Measurements from ENCODE around the gene FMR1. TPM values are rescaled to one million over a fixed set of nuclear protein-coding genes. Genes with fewer than 3 reads are reported as not detected.

FMR1 gene
- total and polyA plus RNA-seq, 2 donors from 2014 or later, result 23.1 to 69.0 TPM

GRCh38 chrX:147920161-147920666 lies 8.5 kb downstream of the FMR1 start:
- intact Hi-C loops (cut with DNase I), result no loop called here
- no peak for TF ChIP-seq CTCF (IDR thresholded peaks at IDR 0.05; ENCODE audit: borderline replicate concordance, extremely low read depth, insufficient read depth)
- FAIRE-seq, result no peak
- H3K36me3 ChIP-seq (ENCODE audit: control insufficient read depth in 2 of 3, insufficient read depth in 3 of 3, low read length in 3 of 3), result no peaks in the 10 kb centered on the region
- no peaks in the 10 kb centered on the region for H3K9me3 ChIP-seq (ENCODE audit: control insufficient read depth in 2 of 3, insufficient read depth in 1 of 3, low read length in 3 of 3)
- H3K27ac ChIP-seq (ENCODE audit: low read depth in 2 of 2, low read length in 2 of 2), result no peak overlapping the region
- H3K4me3 ChIP-seq (ENCODE audit: low read length in 3 of 3), result no peak overlapping the region
- H3K9ac ChIP-seq (ENCODE audit: low read length in 3 of 3), result no peak overlapping the region
- H3K27me3 ChIP-seq (ENCODE audit: control insufficient read depth, insufficient read depth, low read length), result no peaks in the 10 kb centered on the region
- no peak for DNase-seq
- H3K4me1 ChIP-seq (ENCODE audit: control insufficient read depth in 2 of 3, insufficient read depth in 2 of 3, low read depth in 1 of 3, low read length in 3 of 3), result peaks cover 0 to 3% (median 0%) of the 10 kb centered on the region in 3 donors

- Histone ChIP-seq H3K4me1 (ENCODE audit: control insufficient read depth in 2 of 3, insufficient read depth in 2 of 3, low read depth in 1 of 3, low read length in 3 of 3) (peaks cover 0 to 3% (median 0%) of the 10 kb centered on the region in 3 donors), H3K9ac (ENCODE audit: low read length in 3 of 3) (no peak overlapping the region), H3K36me3 (ENCODE audit: control insufficient read depth in 2 of 3, insufficient read depth in 3 of 3, low read length in 3 of 3) (peaks cover 0 to 4% (median 0%) of the 10 kb centered on the region in 3 donors), H3K4me3 (ENCODE audit: low read length in 3 of 3) (no peak overlapping the region), H3K27me3 (ENCODE audit: control insufficient read depth, insufficient read depth, low read length) (no peaks in the 10 kb centered on the region), H3K27ac (ENCODE audit: low read depth in 2 of 2, low read length in 2 of 2) (no peak overlapping the region), H3K9me3 (ENCODE audit: control insufficient read depth in 2 of 3, insufficient read depth in 1 of 3, low read length in 3 of 3) (no peaks in the 10 kb centered on the region)
- DNase-seq (no peak), FAIRE-seq (no peak)
- TF ChIP-seq CTCF (IDR thresholded peaks at IDR 0.05; ENCODE audit: borderline replicate concordance, extremely low read depth, insufficient read depth), result no peak
- intact Hi-C loops (cut with DNase I), result no loop called here
Observed at GRCh38 chrX:147923605-147924004, 11.9 kb downstream of the FMR1 start.

GRCh38 chrX:147927256-147927655 lies 15.5 kb downstream of the FMR1 start:
- intact Hi-C loops (cut with DNase I), result no loop called here
- no peak for FAIRE-seq
- Histone ChIP-seq H3K9me3 (ENCODE audit: control insufficient read depth in 2 of 3, insufficient read depth in 1 of 3, low read length in 3 of 3) (no peaks in the 10 kb centered on the region), H3K9ac (ENCODE audit: low read length in 3 of 3) (no peak overlapping the region), H3K36me3 (ENCODE audit: control insufficient read depth in 2 of 3, insufficient read depth in 3 of 3, low read length in 3 of 3) (peaks cover 0 to 6% (median 5%) of the 10 kb centered on the region in 3 donors), H3K4me1 (ENCODE audit: control insufficient read depth in 2 of 3, insufficient read depth in 2 of 3, low read depth in 1 of 3, low read length in 3 of 3) (no peaks in the 10 kb centered on the region), H3K27ac (ENCODE audit: low read depth in 2 of 2, low read length in 2 of 2) (no peak overlapping the region), H3K4me3 (ENCODE audit: low read length in 3 of 3) (no peak overlapping the region), H3K27me3 (ENCODE audit: control insufficient read depth, insufficient read depth, low read length) (no peaks in the 10 kb centered on the region)
- no peak for DNase-seq
- TF ChIP-seq CTCF (IDR thresholded peaks at IDR 0.05; ENCODE audit: borderline replicate concordance, extremely low read depth, insufficient read depth), result no peak

GRCh38 chrX:147933815-147934214 lies 22.1 kb downstream of the FMR1 start:
- no peak for FAIRE-seq
- no peak overlapping the region for H3K27ac ChIP-seq (ENCODE audit: low read depth in 2 of 2, low read length in 2 of 2)
- no peaks in the 10 kb centered on the region for H3K4me1 ChIP-seq (ENCODE audit: control insufficient read depth in 2 of 3, insufficient read depth in 2 of 3, low read depth in 1 of 3, low read length in 3 of 3)
- no peak for TF ChIP-seq CTCF (IDR thresholded peaks at IDR 0.05; ENCODE audit: borderline replicate concordance, extremely low read depth, insufficient read depth)
- no peaks in the 10 kb centered on the region for H3K9me3 ChIP-seq (ENCODE audit: control insufficient read depth in 2 of 3, insufficient read depth in 1 of 3, low read length in 3 of 3)
- no peak overlapping the region for H3K9ac ChIP-seq (ENCODE audit: low read length in 3 of 3)
- DNase-seq, result no peak
- peaks cover 2 to 17% (median 2%) of the 10 kb centered on the region in 3 donors for H3K36me3 ChIP-seq (ENCODE audit: control insufficient read depth in 2 of 3, insufficient read depth in 3 of 3, low read length in 3 of 3)
- intact Hi-C loops (cut with DNase I), result no loop called here
- H3K27me3 ChIP-seq (ENCODE audit: control insufficient read depth, insufficient read depth, low read length), result no peaks in the 10 kb centered on the region
- H3K4me3 ChIP-seq (ENCODE audit: low read length in 3 of 3), result no peak overlapping the region
